Nephron progenitor cell (in vitro differentiated cells): ENCODE data around the gene PRRT2.

Experiments used
- DNase-seq: peaks from one replicate; pipeline ENCODE4 v3.0.0; 2021
- H3K27ac Mint-ChIP-seq: 2 replicates; pipeline ENCODE4 v1.8.0; 2021; ENCODE audit warnings: mild to moderate bottlenecking, moderate library complexity, mixed read lengths
- H3K27me3 Mint-ChIP-seq: 2 replicates; pipeline ENCODE4 v1.8.0; 2021; ENCODE audit warnings: mild to moderate bottlenecking, low read depth, mixed read lengths; ENCODE audit not compliant: poor library complexity
- H3K36me3 Mint-ChIP-seq: 2 replicates; pipeline ENCODE4 v1.8.0; 2021; ENCODE audit warnings: low read depth, mixed read lengths
- H3K4me1 Mint-ChIP-seq: 2 replicates; pipeline ENCODE4 v1.8.0; 2021; ENCODE audit warnings: mixed read lengths
- H3K4me3 Mint-ChIP-seq: 2 replicates; pipeline ENCODE4 v1.8.0; 2021; ENCODE audit warnings: mild to moderate bottlenecking, moderate library complexity, mixed read lengths
- H3K9me3 Mint-ChIP-seq: 2 replicates; pipeline ENCODE4 v1.8.0; 2021; ENCODE audit warnings: mild to moderate bottlenecking, moderate library complexity, mixed read lengths
- CTCF ChIP-seq: fragments of 200-600 bp; sonication (generic); IDR thresholded peaks from 2 replicates; pipeline ENCODE4 v1.5.0; 2021; ENCODE audit warnings: antibody characterized with exemption

Gene PRRT2

GRCh38 chr16:29815032-29815721 is 3.2 kb downstream of the PRRT2 start:
- DNase-seq, result peak; percentile 36
- Mint-ChIP-seq H3K9me3 (no peaks in the 10 kb centered on the region), H3K4me1 (peaks cover 92% of the 10 kb centered on the region), H3K27ac (peak overlapping the region; percentile 54), H3K4me3 (peak overlapping the region; percentile 93), H3K36me3 (peaks cover 21% of the 10 kb centered on the region), H3K27me3 (no peaks in the 10 kb centered on the region)
- no peak for TF ChIP-seq CTCF

GRCh38 chr16:29815793-29816693 is 4.0 kb downstream of the PRRT2 start, which contains the start of gene PAGR1:
PAGR1 (plus strand) TSS chr16:29816152; CDS start chr16:29816526, 374 bp downstream.
- peak; percentile 79 for TF ChIP-seq CTCF
- peaks cover 21% of the 10 kb centered on the region for H3K36me3 Mint-ChIP-seq
- peak within 1 kb of the TSS; percentile 93 for H3K4me3 Mint-ChIP-seq
- H3K27ac Mint-ChIP-seq, result peak within 1 kb of the TSS; percentile 98
- DNase-seq, result peak; percentile 95
- peaks cover 92% of the 10 kb centered on the region for H3K4me1 Mint-ChIP-seq
- H3K9me3 Mint-ChIP-seq, result no peaks in the 10 kb centered on the region
- H3K27me3 Mint-ChIP-seq, result no peaks in the 10 kb centered on the region

- no peak for TF ChIP-seq CTCF
- H3K4me3 Mint-ChIP-seq, result peak overlapping the region; percentile 93
- no peaks in the 10 kb centered on the region for H3K27me3 Mint-ChIP-seq
- H3K36me3 Mint-ChIP-seq, result peaks cover 21% of the 10 kb centered on the region
- no peak overlapping the region for H3K27ac Mint-ChIP-seq
- peaks cover 91% of the 10 kb centered on the region for H3K4me1 Mint-ChIP-seq
- H3K9me3 Mint-ChIP-seq, result no peaks in the 10 kb centered on the region
- DNase-seq, result peak; percentile 62
Measured at GRCh38 chr16:29816694-29817441, 4.9 kb downstream of the PRRT2 start.

- no peaks in the 10 kb centered on the region for H3K9me3 Mint-ChIP-seq
- peaks cover 21% of the 10 kb centered on the region for H3K36me3 Mint-ChIP-seq
- peaks cover 90% of the 10 kb centered on the region for H3K4me1 Mint-ChIP-seq
- DNase-seq, result no peak
- no peaks in the 10 kb centered on the region for H3K27me3 Mint-ChIP-seq
- no peak for TF ChIP-seq CTCF
- H3K27ac Mint-ChIP-seq, result peak overlapping the region; percentile 30
- peak overlapping the region; percentile 74 for H3K4me3 Mint-ChIP-seq
Measured at GRCh38 chr16:29818082-29818481, 6.1 kb downstream of the PRRT2 start.

GRCh38 chr16:29819506-29819905 is 7.5 kb downstream of the PRRT2 start:
- Mint-ChIP-seq H3K4me3 (peak overlapping the region; percentile 57), H3K9me3 (no peaks in the 10 kb centered on the region), H3K27me3 (no peaks in the 10 kb centered on the region), H3K36me3 (peaks cover 21% of the 10 kb centered on the region), H3K4me1 (peaks cover 76% of the 10 kb centered on the region), H3K27ac (peak overlapping the region; percentile 85)
- no peak for DNase-seq
- no peak for TF ChIP-seq CTCF
